ENCODE results near the gene DAAM1. TPM values are rescaled to one million over a fixed set of nuclear protein-coding genes. Genes with fewer than 3 reads are reported as not detected.

DAAM1 gene
- total RNA-seq, 1 donor from 2014 or later = 64.3 TPM

DNA sequence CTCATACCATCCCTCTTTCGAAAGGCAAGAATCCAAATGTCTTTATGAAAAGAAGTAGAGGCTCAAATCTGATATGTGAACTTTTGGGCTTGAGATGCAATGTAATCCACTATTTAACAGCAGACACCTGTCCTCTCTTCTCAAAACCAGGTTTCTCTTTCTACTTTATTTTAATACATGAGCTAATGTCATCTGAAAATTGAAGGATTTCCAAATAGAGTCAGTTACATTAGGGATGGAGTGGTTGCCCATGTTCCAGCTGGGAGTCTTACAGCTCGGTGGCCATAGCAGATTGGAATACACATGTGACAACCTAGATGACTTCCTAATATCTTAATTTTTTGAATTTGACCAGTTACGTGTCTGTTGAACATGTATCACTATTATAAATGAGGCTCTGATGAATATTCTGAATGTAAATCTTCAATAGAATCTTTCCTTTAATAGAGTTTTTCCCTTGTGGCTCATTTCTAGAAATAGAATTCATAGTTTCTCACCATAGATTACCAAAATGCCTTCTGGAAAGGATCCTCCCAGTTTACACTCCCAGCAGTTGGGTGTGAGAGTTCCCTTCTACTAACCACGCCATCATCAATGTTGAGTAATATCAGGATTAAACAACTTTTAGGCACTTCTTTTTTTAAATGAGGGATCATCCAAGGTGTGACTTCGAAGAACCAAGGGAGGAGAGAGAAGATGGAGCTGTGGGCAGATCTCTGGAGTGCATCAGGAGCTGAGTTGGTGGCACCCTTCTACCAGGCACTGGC is 227.6 kb downstream of the DAAM1 start:
- DNase-seq (ENCODE audit: extremely low spot score, unreplicated experiment) = no peak
- no peak for TF ChIP-seq CTCF (conservative IDR thresholded peaks at IDR 0.05)
- Mint-ChIP-seq H3K27me3 (peaks cover 11% of the 10 kb centered on the region), H3K4me1 (ENCODE audit: unreplicated experiment) (no peaks in the 10 kb centered on the region), H3K9me3 (no peaks in the 10 kb centered on the region), H3K27ac (no peak overlapping the region), H3K4me3 (no peak overlapping the region), H3K36me3 (peaks cover 3% of the 10 kb centered on the region)

- H3K4me1 Mint-ChIP-seq (ENCODE audit: unreplicated experiment) = no peaks in the 10 kb centered on the region
- H3K27me3 Mint-ChIP-seq = peaks cover 11% of the 10 kb centered on the region
- H3K27ac Mint-ChIP-seq = no peak overlapping the region
- no peak for DNase-seq (ENCODE audit: extremely low spot score, unreplicated experiment)
- H3K9me3 Mint-ChIP-seq = no peaks in the 10 kb centered on the region
- H3K36me3 Mint-ChIP-seq = peaks cover 3% of the 10 kb centered on the region
- TF ChIP-seq CTCF (conservative IDR thresholded peaks at IDR 0.05) = no peak
- no peak overlapping the region for H3K4me3 Mint-ChIP-seq
These were observed 228.8 kb downstream of the DAAM1 start for GRCh38 chr14:59417311-59417710.

DNA sequence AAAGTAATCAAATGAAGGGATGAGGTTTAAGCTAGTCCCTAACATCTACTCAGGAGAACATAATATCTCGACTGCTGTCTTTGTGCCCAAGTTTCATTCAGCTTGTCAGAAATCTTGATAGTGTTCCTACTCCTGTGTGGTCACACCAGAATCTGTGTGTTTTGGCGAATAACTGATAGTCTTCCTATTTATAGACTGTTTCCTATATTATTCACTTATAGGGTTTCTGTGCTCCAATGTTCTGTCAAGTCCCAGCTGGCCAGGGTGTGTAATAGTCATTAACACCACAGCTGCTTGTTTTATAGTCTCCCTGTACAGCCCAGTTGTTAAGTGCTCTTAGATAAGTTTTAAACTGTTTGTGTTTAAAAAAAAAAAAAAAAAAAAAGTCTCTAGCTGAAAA is 230.8 kb downstream of the DAAM1 start:
- Mint-ChIP-seq H3K27ac (no peak overlapping the region), H3K4me3 (no peak overlapping the region), H3K4me1 (ENCODE audit: unreplicated experiment) (no peaks in the 10 kb centered on the region), H3K27me3 (peaks cover 10% of the 10 kb centered on the region), H3K9me3 (no peaks in the 10 kb centered on the region), H3K36me3 (peaks cover 3% of the 10 kb centered on the region)
- TF ChIP-seq CTCF (conservative IDR thresholded peaks at IDR 0.05) = no peak
- DNase-seq (ENCODE audit: extremely low spot score, unreplicated experiment) = no peak
